Measurements from ENCODE around the gene QTRT2. TPM values are rescaled to one million over a fixed set of nuclear protein-coding genes. Genes with fewer than 3 reads are reported as not detected.

QTRT2 gene
- total RNA-seq, 1 donor from 2014 or later = 16.2 TPM

- no peaks in the 10 kb centered on the region for H3K36me3 Mint-ChIP-seq (ENCODE audit: unreplicated experiment)
- no peaks in the 10 kb centered on the region for H3K4me1 Mint-ChIP-seq (ENCODE audit: low read depth, unreplicated experiment)
- no peak overlapping the region for H3K4me3 Mint-ChIP-seq (ENCODE audit: unreplicated experiment)
- no peaks in the 10 kb centered on the region for H3K27me3 Mint-ChIP-seq (ENCODE audit: unreplicated experiment)
- DNase-seq = no peak
- no peak overlapping the region for H3K27ac Mint-ChIP-seq (ENCODE audit: unreplicated experiment)
- no peak for TF ChIP-seq CTCF (IDR thresholded peaks at IDR 0.05; ENCODE audit: partially characterized antibody, unreplicated experiment)
- H3K9me3 Mint-ChIP-seq (ENCODE audit: unreplicated experiment) = no peaks in the 10 kb centered on the region
Measured at GRCh38 chr3:114111060-114111770, 54.7 kb downstream of the QTRT2 start.

GRCh38 chr3:114112696-114113095, 56.2 kb downstream of the QTRT2 start:
- Mint-ChIP-seq H3K9me3 (ENCODE audit: unreplicated experiment) (no peaks in the 10 kb centered on the region), H3K4me1 (ENCODE audit: low read depth, unreplicated experiment) (no peaks in the 10 kb centered on the region), H3K36me3 (ENCODE audit: unreplicated experiment) (no peaks in the 10 kb centered on the region), H3K27ac (ENCODE audit: unreplicated experiment) (no peak overlapping the region), H3K27me3 (ENCODE audit: unreplicated experiment) (no peaks in the 10 kb centered on the region), H3K4me3 (ENCODE audit: unreplicated experiment) (no peak overlapping the region)
- TF ChIP-seq CTCF (IDR thresholded peaks at IDR 0.05; ENCODE audit: partially characterized antibody, unreplicated experiment) = no peak
- no peak for DNase-seq

- Mint-ChIP-seq H3K4me1 (ENCODE audit: low read depth, unreplicated experiment) (no peaks in the 10 kb centered on the region), H3K9me3 (ENCODE audit: unreplicated experiment) (no peaks in the 10 kb centered on the region), H3K27me3 (ENCODE audit: unreplicated experiment) (no peaks in the 10 kb centered on the region), H3K27ac (ENCODE audit: unreplicated experiment) (no peak overlapping the region), H3K36me3 (ENCODE audit: unreplicated experiment) (no peaks in the 10 kb centered on the region), H3K4me3 (ENCODE audit: unreplicated experiment) (no peak overlapping the region)
- no peak for DNase-seq
- TF ChIP-seq CTCF (IDR thresholded peaks at IDR 0.05; ENCODE audit: partially characterized antibody, unreplicated experiment) = no peak
Measured at GRCh38 chr3:114114719-114115118, 58.2 kb downstream of the QTRT2 start.

GRCh38 chr3:114115143-114115542, 58.6 kb downstream of the QTRT2 start:
- H3K9me3 Mint-ChIP-seq (ENCODE audit: unreplicated experiment) = no peaks in the 10 kb centered on the region
- H3K4me1 Mint-ChIP-seq (ENCODE audit: low read depth, unreplicated experiment) = no peaks in the 10 kb centered on the region
- H3K27ac Mint-ChIP-seq (ENCODE audit: unreplicated experiment) = no peak overlapping the region
- TF ChIP-seq CTCF (IDR thresholded peaks at IDR 0.05; ENCODE audit: partially characterized antibody, unreplicated experiment) = no peak
- no peak for DNase-seq
- H3K4me3 Mint-ChIP-seq (ENCODE audit: unreplicated experiment) = no peak overlapping the region
- no peaks in the 10 kb centered on the region for H3K36me3 Mint-ChIP-seq (ENCODE audit: unreplicated experiment)
- H3K27me3 Mint-ChIP-seq (ENCODE audit: unreplicated experiment) = no peaks in the 10 kb centered on the region

- TF ChIP-seq CTCF (IDR thresholded peaks at IDR 0.05; ENCODE audit: partially characterized antibody, unreplicated experiment) = no peak
- Mint-ChIP-seq H3K27ac (ENCODE audit: unreplicated experiment) (no peak overlapping the region), H3K4me3 (ENCODE audit: unreplicated experiment) (no peak overlapping the region), H3K9me3 (ENCODE audit: unreplicated experiment) (no peaks in the 10 kb centered on the region), H3K27me3 (ENCODE audit: unreplicated experiment) (no peaks in the 10 kb centered on the region), H3K4me1 (ENCODE audit: low read depth, unreplicated experiment) (no peaks in the 10 kb centered on the region), H3K36me3 (ENCODE audit: unreplicated experiment) (no peaks in the 10 kb centered on the region)
- no peak for DNase-seq
Measured at GRCh38 chr3:114119776-114120175, 63.2 kb downstream of the QTRT2 start.

All from glutamatergic neuron (in vitro differentiated cells).